Body of pancreas (tissue), 4 donors: ENCODE measurements around the gene CHST5.

Experiments
- CTCF ChIP-seq, 7 experiments: fragments of 450-650 bp in 4 of 7; fragments of 200-600 bp in 3 of 7; sonication (generic) in 3 of 7; IDR thresholded peaks; one replicate each; pipeline ENCODE4 v1.5.1; 2016 to 2019; ENCODE audit warnings: antibody characterized with exemption in 7 of 7
- POLR2A ChIP-seq, 3 donors: fragments of 450-650 bp; IDR thresholded peaks; one replicate each; pipeline ENCODE4 v1.6.1; 2016; ENCODE audit warnings: antibody characterized with exemption in 3 of 3, mild to moderate bottlenecking in 2 of 3

GRCh38 chr16:75519175-75519574 is 16.7 kb downstream of the CHST5 start:
- TF ChIP-seq CTCF (IDR thresholded peaks at IDR 0.05): no peak
- no peak for TF ChIP-seq POLR2A (IDR thresholded peaks at IDR 0.05)
